Kidney (tissue), 14 donors: ENCODE data around the gene REV3L. TPM values are rescaled to one million over a fixed set of nuclear protein-coding genes. Genes with fewer than 3 reads are reported as not detected.
A peak's percentile ranks its signal among the peaks of the same experiment; 100 is the strongest.
"Not testable (repeated sequence)": the region's sequence is repeated elsewhere in the genome, so short reads cannot be mapped to it uniquely, and the experiment has no call there.

Experiments
- DNase-seq, 5 donors: peaks; one replicate each; pipeline ENCODE4 v3.0.0-alpha.2; 2013 to 2020
- FAIRE-seq: peaks from 2 replicates; lab custom pipeline; 2012; peaks lifted over from hg19 to GRCh38; lab: Jason Lieb, UNC
- H3K27ac ChIP-seq, 2 donors: one replicate each; pipeline ENCODE4 v1.7.0; 2013; ENCODE audit warnings: low read depth in 2 of 2, low read length in 2 of 2, inconsistent platforms in 1 of 2
- H3K27me3 ChIP-seq: one replicate; pipeline ENCODE4 v1.7.1; 2013; ENCODE audit warnings: low read length, inconsistent platforms; ENCODE audit not compliant: control insufficient read depth, insufficient read depth
- H3K36me3 ChIP-seq, 3 donors: one replicate each; pipeline versions ENCODE4 v1.7.0 to v1.7.1; 2013; ENCODE audit warnings: low read length in 3 of 3, control low read depth in 1 of 3, inconsistent platforms in 1 of 3; ENCODE audit not compliant: insufficient read depth in 3 of 3, control insufficient read depth in 2 of 3
- H3K4me1 ChIP-seq, 3 donors: one replicate each; pipeline versions ENCODE4 v1.7.0 to v1.7.1; 2013; ENCODE audit warnings: low read length in 3 of 3, inconsistent platforms in 1 of 3, low read depth in 1 of 3; ENCODE audit not compliant: control insufficient read depth in 2 of 3, insufficient read depth in 2 of 3
- H3K4me3 ChIP-seq, 3 donors: one replicate each; pipeline versions ENCODE4 v1.7.0 to v1.8.1; 2013; ENCODE audit warnings: low read length in 3 of 3, control low read depth in 1 of 3, inconsistent platforms in 1 of 3
- H3K9ac ChIP-seq, 3 donors: one replicate each; pipeline versions ENCODE4 v1.7.0 to v1.7.1; 2013; ENCODE audit warnings: low read length in 3 of 3, control low read depth in 1 of 3, inconsistent platforms in 1 of 3
- H3K9me3 ChIP-seq, 3 donors: one replicate each; pipeline versions ENCODE4 v1.7.0 to v1.7.1; 2013; ENCODE audit warnings: low read length in 3 of 3, control low read depth in 1 of 3, inconsistent platforms in 1 of 3; ENCODE audit not compliant: control insufficient read depth in 2 of 3, insufficient read depth in 1 of 3
- intact Hi-C: fragments of 100-400 bp; cut with DNase I; formaldehyde crosslinking; loops from one replicate; pipeline ENCODE4 v1.11.1; 2022
- polyA plus RNA-seq: library from polyadenylated mRNA; stranded (reverse); fragments of 350-450 nt; fragmentation: Illumina TruSeq; extraction: RNeasy Lipid Tissue Mini Kit (QIAGEN cat#74804); gene quantifications from one replicate; pipeline ENCODE4 v1.2.3, GENCODE V29; 2014; ENCODE audit warnings: low read depth, low replicate concordance; ENCODE audit not compliant: insufficient read depth
- total RNA-seq: library from RNA; stranded (reverse); fragmentation: NEBNext Ultra II Directional; extraction: Animal tissue kit (Norgen Biotek cat#: 25700); gene quantifications from one replicate; pipeline ENCODE4 v1.2.1, GENCODE V29; 2021
- TF ChIP-seq, protein P1 (sequence below): IDR thresholded peaks from 3 replicates; pipeline ENCODE4 v1.5.1; 2012; ENCODE audit warnings: mild to moderate bottlenecking, moderate library complexity, borderline replicate concordance; ENCODE audit not compliant: insufficient read depth; ENCODE audit errors: extremely low read depth
- donor health status: control.
- donor health status: control.
- donor health status: control.
- donor health status: control.
- donor health status: control.
- donor health status: DM: yes; HTN: yes; CAD: no.
- donor health status: Normal renal cell carcinoma (clear cell type).

REV3L gene
- total and polyA plus RNA-seq, 2 donors from 2014 or later, result 4.4 to 30.0 TPM

DNA sequence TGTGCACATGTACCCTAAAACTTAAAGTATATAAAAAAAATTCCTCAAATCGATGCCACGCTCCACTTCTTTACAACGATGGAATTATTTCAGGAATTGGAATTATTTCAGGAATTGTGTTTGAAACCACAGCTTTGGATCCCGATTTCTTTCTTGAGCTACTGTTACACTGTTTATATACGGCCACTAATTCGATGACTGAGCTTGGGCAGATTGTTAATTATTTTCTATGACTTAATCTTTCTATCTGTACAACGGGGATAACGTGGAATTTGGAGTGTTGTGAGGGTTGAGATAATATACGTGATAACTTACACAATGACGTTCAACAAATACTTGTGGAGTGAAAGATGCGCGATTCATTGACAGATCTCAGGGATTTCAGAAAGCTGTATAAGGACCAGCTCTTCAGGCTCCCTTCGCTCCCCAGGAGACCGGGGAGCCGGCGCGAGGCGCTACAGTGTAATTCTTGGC is 224.4 kb downstream of the REV3L start:
- no peaks in the 10 kb centered on the region for H3K9me3 ChIP-seq
- intact Hi-C loops, result no loop called here
- DNase-seq, result no peak
- peak overlapping the region; percentile 57 to 90 (median 80) for H3K4me3 ChIP-seq
- peak overlapping the region; percentile 3 to 63 (median 63) for H3K9ac ChIP-seq
- no peak for FAIRE-seq
- H3K36me3 ChIP-seq, result peaks cover 0 to under 1% (median 0%) of the 10 kb centered on the region in 3 donors
- H3K4me1 ChIP-seq, result peaks cover 0 to 5% (median 3%) of the 10 kb centered on the region in 3 donors
- H3K27me3 ChIP-seq, result peaks cover 3% of the 10 kb centered on the region
- TF ChIP-seq, protein P1, sequence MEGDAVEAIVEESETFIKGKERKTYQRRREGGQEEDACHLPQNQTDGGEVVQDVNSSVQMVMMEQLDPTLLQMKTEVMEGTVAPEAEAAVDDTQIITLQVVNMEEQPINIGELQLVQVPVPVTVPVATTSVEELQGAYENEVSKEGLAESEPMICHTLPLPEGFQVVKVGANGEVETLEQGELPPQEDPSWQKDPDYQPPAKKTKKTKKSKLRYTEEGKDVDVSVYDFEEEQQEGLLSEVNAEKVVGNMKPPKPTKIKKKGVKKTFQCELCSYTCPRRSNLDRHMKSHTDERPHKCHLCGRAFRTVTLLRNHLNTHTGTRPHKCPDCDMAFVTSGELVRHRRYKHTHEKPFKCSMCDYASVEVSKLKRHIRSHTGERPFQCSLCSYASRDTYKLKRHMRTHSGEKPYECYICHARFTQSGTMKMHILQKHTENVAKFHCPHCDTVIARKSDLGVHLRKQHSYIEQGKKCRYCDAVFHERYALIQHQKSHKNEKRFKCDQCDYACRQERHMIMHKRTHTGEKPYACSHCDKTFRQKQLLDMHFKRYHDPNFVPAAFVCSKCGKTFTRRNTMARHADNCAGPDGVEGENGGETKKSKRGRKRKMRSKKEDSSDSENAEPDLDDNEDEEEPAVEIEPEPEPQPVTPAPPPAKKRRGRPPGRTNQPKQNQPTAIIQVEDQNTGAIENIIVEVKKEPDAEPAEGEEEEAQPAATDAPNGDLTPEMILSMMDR, result no peak
- H3K27ac ChIP-seq, result peak overlapping the region in 1 of 2 donors; percentile 34

DNA sequence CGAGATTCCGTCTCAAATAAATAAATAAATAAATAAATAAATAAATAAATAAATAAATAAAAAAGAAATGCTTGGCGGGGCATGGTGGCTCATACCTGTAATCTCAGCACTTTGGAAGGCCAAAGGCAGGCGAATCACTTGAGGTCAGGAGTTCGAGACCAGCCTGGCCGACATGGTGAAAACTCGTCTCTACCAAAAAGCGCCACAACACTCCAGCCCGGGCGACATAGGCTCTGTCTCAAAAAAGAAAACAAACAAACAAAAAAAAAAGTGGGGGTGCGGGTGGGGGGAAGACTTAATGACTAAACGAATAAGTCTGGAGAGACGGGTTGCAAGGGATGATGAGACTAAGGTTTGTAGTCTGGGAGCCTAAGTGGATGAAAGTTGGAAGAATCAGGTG is 225.0 kb downstream of the REV3L start:
- Histone ChIP-seq H3K36me3 (no peaks in the 10 kb centered on the region), H3K27me3 (peaks cover 3% of the 10 kb centered on the region), H3K27ac (no peak overlapping the region), H3K4me3 (no peak overlapping the region), H3K9ac (no peak overlapping the region), H3K4me1 (peaks cover 0 to 5% (median 3%) of the 10 kb centered on the region in 3 donors), H3K9me3 (no peaks in the 10 kb centered on the region)
- FAIRE-seq (no peak), DNase-seq (peak in 1 of 5 donors; percentile 51)
- intact Hi-C loops, result no loop called here
- TF ChIP-seq, protein P1, result no peak

DNA sequence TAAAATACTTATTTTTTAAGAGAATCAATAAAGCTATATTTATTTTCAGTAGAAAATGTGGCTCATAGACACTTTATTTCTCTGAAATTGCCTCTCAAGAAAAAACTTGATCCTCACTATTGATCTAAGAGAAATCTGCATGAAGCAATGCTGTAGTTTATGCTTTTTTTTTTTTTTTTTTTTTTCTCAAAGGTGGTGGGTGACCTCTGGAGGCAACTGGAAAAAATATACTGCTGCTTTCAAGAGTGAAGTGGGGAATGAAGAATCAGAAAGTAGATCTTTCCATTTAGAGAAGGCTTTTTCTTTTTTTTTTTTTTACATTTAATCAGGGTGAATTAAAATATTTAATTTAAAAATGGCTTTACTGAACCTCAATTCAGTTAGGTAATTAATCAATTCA is 226.4 kb downstream of the REV3L start:
- DNase-seq, result peak in 2 of 5 donors; percentile 15 to 20
- intact Hi-C loops, result no loop called here
- FAIRE-seq, result no peak
- H3K4me3 ChIP-seq, result no peak overlapping the region
- H3K27me3 ChIP-seq, result peaks cover 3% of the 10 kb centered on the region
- no peaks in the 10 kb centered on the region for H3K9me3 ChIP-seq
- no peaks in the 10 kb centered on the region for H3K36me3 ChIP-seq
- H3K27ac ChIP-seq, result no peak overlapping the region
- H3K4me1 ChIP-seq, result peaks cover 0 to 5% (median 0%) of the 10 kb centered on the region in 3 donors
- TF ChIP-seq, protein P1, result no peak
- no peak overlapping the region for H3K9ac ChIP-seq

DNA sequence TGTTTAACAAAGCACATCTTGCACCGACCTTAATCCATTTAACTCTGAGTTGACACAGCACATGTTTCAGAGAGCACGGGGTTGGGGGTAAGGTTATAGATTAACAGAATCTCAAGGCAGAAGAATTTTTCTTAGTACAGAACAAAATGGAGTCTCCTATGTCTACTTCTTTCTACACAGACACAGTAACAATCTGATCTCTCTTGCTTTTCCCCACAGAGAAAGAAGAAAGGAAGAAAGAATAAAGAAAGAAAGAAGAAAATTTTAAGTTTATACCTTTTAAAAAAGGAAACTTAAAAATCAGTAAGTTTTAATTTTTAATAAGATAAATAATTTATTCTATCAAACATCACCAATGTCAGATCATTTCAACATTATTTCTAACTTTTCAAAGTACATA is 227.2 kb downstream of the REV3L start:
- FAIRE-seq, H3K36me3 ChIP-seq, DNase-seq, H3K27ac ChIP-seq, H3K4me1 ChIP-seq, intact Hi-C loops, H3K4me3 ChIP-seq, H3K9ac ChIP-seq, H3K9me3 ChIP-seq, H3K27me3 ChIP-seq: not testable (repeated sequence)
